HEK293 (cell line): ENCODE results near the gene TEX2.

Experiments
- CTCF ChIA-PET: fragments of 350-600 bp; formaldehyde crosslinking; extraction: SDS; loops from one replicate; lab custom pipeline; 2021; ENCODE audit warnings: antibody characterized with exemption; lab: Yijun Ruan, JAX
- POLR2A ChIA-PET: fragments of 300-600 bp; formaldehyde crosslinking; extraction: SDS; loops from one replicate; lab custom pipeline; 2020; ENCODE audit warnings: antibody characterized with exemption, inconsistent platforms; lab: Yijun Ruan, JAX
- H3K27ac ChIP-seq: fragments of 200-500 bp; sonication (Bioruptor generic); 2 replicates; pipeline ENCODE4 v1.5.1; 2014; ENCODE audit warnings: low read depth, low read length, control low read depth, inconsistent platforms; ENCODE audit errors: extremely low read depth
- H3K36me3 ChIP-seq, 2 experiments: fragments of 200-500 bp in 1 of 2; sonication (Bioruptor generic) in 1 of 2; 1 replicate in 1 of 2; 2 replicates in 1 of 2; pipeline ENCODE4 v1.5.1; 2014 to 2017; ENCODE audit warnings: inconsistent platforms in 2 of 2, low read length in 2 of 2; ENCODE audit not compliant: control insufficient read depth in 2 of 2, insufficient read depth in 1 of 2
- H3K4me1 ChIP-seq: fragments of 200-500 bp; sonication (Bioruptor generic); 2 replicates; pipeline ENCODE4 v1.5.1; 2014; ENCODE audit warnings: mild to moderate bottlenecking, low read length, inconsistent platforms; ENCODE audit not compliant: control insufficient read depth, insufficient read depth
- H3K4me3 ChIP-seq: 2 replicates; pipeline ENCODE4 v1.5.1; 2011; ENCODE audit warnings: low read depth, mild to moderate bottlenecking, control low read depth, low read length, moderate library complexity
- H3K9me3 ChIP-seq: fragments of 200-500 bp; sonication (Bioruptor generic); 2 replicates; pipeline ENCODE4 v1.5.1; 2014; ENCODE audit warnings: low read depth, low read length, inconsistent platforms; ENCODE audit not compliant: control insufficient read depth, insufficient read depth
- EGR2 ChIP-seq: fragments of 450-650 bp; formaldehyde crosslinking; IDR thresholded peaks from 2 replicates; pipeline ENCODE4 v1.5.1; 2016; ENCODE audit warnings: low read depth, missing biosample characterization, missing genetic modification characterization
- GLI2 ChIP-seq: fragments of 450-650 bp; formaldehyde crosslinking; IDR thresholded peaks from 2 replicates; pipeline ENCODE4; 2017; ENCODE audit warnings: missing biosample characterization, missing genetic modification characterization, low read depth, borderline replicate concordance
- GLIS2 ChIP-seq: fragments of 450-650 bp; formaldehyde crosslinking; IDR thresholded peaks from 2 replicates; pipeline ENCODE4 v1.5.1; 2016; ENCODE audit warnings: missing biosample characterization, missing genetic modification characterization
- PRDM10 ChIP-seq: fragments of 450-650 bp; formaldehyde crosslinking; IDR thresholded peaks from 2 replicates; pipeline ENCODE4 v1.5.1; 2016; ENCODE audit warnings: missing biosample characterization, missing genetic modification characterization
- PRDM2 ChIP-seq: fragments of 450-650 bp; formaldehyde crosslinking; IDR thresholded peaks from 2 replicates; pipeline ENCODE4 v1.5.1; 2016; ENCODE audit warnings: missing biosample characterization, missing genetic modification characterization, borderline replicate concordance
- SCRT2 ChIP-seq: fragments of 450-650 bp; formaldehyde crosslinking; IDR thresholded peaks from 2 replicates; pipeline ENCODE4 v1.5.1; 2016; ENCODE audit warnings: missing biosample characterization, missing genetic modification characterization
- TRIM28 ChIP-seq: IDR thresholded peaks from 2 replicates; pipeline ENCODE4 v1.6.1; 2011; ENCODE audit warnings: low read length, control low read depth, borderline replicate concordance
- ZBTB11 ChIP-seq: fragments of 450-650 bp; formaldehyde crosslinking; conservative IDR thresholded peaks from 2 replicates; pipeline ENCODE4 v1.5.1; 2016; ENCODE audit warnings: low read depth, missing biosample characterization, missing genetic modification characterization
- ZBTB26 ChIP-seq: fragments of 450-650 bp; formaldehyde crosslinking; optimal IDR thresholded peaks from 2 replicates; pipeline ENCODE3; 2016; ENCODE audit warnings: missing biosample characterization, mild to moderate bottlenecking, missing genetic modification characterization
- ZBTB8A ChIP-seq: fragments of 450-650 bp; formaldehyde crosslinking; IDR thresholded peaks from 2 replicates; pipeline ENCODE4 v1.5.1; 2016; ENCODE audit warnings: missing biosample characterization, missing genetic modification characterization
- ZNF366 ChIP-seq: fragments of 450-650 bp; formaldehyde crosslinking; conservative IDR thresholded peaks from 2 replicates; pipeline ENCODE4 v1.5.1; 2016; ENCODE audit warnings: missing biosample characterization, missing genetic modification characterization
- ZNF391 ChIP-seq: fragments of 450-650 bp; formaldehyde crosslinking; IDR thresholded peaks from 2 replicates; pipeline ENCODE4 v1.5.1; 2016; ENCODE audit warnings: low read depth, missing biosample characterization, missing genetic modification characterization, borderline replicate concordance
- ZNF624 ChIP-seq: fragments of 450-650 bp; formaldehyde crosslinking; IDR thresholded peaks from 2 replicates; pipeline ENCODE4 v1.5.1; 2017; ENCODE audit warnings: missing biosample characterization, missing genetic modification characterization
- ZNF654 ChIP-seq: fragments of 450-650 bp; formaldehyde crosslinking; IDR thresholded peaks from 2 replicates; pipeline ENCODE4 v1.5.1; 2016; ENCODE audit warnings: low read depth, missing biosample characterization, missing genetic modification characterization
- ZNF660 ChIP-seq: fragments of 450-650 bp; IDR thresholded peaks from 2 replicates; pipeline ENCODE4 v1.5.1; 2018; ENCODE audit warnings: missing biosample characterization, mild to moderate bottlenecking, missing genetic modification characterization
- ZNF692 ChIP-seq: fragments of 450-650 bp; formaldehyde crosslinking; IDR thresholded peaks from 2 replicates; pipeline ENCODE4 v1.5.1; 2016; ENCODE audit warnings: missing biosample characterization, missing genetic modification characterization
- ZNF792 ChIP-seq: fragments of 450-650 bp; formaldehyde crosslinking; IDR thresholded peaks from 2 replicates; pipeline ENCODE4 v1.5.1; 2016; ENCODE audit warnings: missing biosample characterization, missing genetic modification characterization

Gene TEX2

GRCh38 chr17:64129765-64130558 is 133.1 kb downstream of the TEX2 start, which contains the start of gene ERN1 (continued):
- no peak for TF ChIP-seq PRDM10

GRCh38 chr17:64129515-64129764 is 133.6 kb downstream of the TEX2 start:
- H3K27ac ChIP-seq: peak overlapping the region; percentile 70; the same call in 1 of the 2 replicates
- peak overlapping the region; percentile 83 for H3K4me3 ChIP-seq
- ChIA-PET POLR2A (interaction anchor here (1.1 to 3.5 kb wide), 4 partner anchors 9 to 100 kb away, joined by 3 to 19 read pairs (median 4); no protein-coding TSS in a partner anchor), CTCF (interaction anchor here (0.6 to 9.9 kb wide), 6 partner anchors 9 to 404 kb away, joined by 3 to 295 read pairs (median 5); no protein-coding TSS in a partner anchor)
- no peaks in the 10 kb centered on the region for H3K36me3 ChIP-seq
- H3K4me1 ChIP-seq: peaks cover 8% of the 10 kb centered on the region
- H3K9me3 ChIP-seq: no peaks in the 10 kb centered on the region
- TF ChIP-seq PRDM2 (tag by site-specific recombination): no peak
- TF ChIP-seq ZBTB11 (tag by site-specific recombination): no peak
- 0 out of 2 replicates have a peak, but pooled peaks have one; percentile 16 for TF ChIP-seq SCRT2 (tag by site-specific recombination)
- TF ChIP-seq ZNF692 (tag by site-specific recombination): 0 out of 2 replicates have a peak, but pooled peaks have one; percentile 10
- no peak for TF ChIP-seq GLI2 (tag by site-specific recombination)
- peak; percentile 12 for TF ChIP-seq ZBTB26
- TF ChIP-seq ZNF624 (tag by site-specific recombination): no peak
- TF ChIP-seq ZNF366 (tag by site-specific recombination): no peak
- no peak for TF ChIP-seq EGR2 (tag by site-specific recombination)
- no peak for TF ChIP-seq ZNF792
- TF ChIP-seq GLIS2 (tag by site-specific recombination): peak; percentile 74
- TF ChIP-seq TRIM28: no peak
- no peak for TF ChIP-seq ZNF654 (tag by site-specific recombination)
- no peak for TF ChIP-seq ZNF391 (tag by site-specific recombination)
- peak; percentile 43; the same call in 1 of the 2 replicates for TF ChIP-seq ZBTB8A
- no peak for TF ChIP-seq ZNF660 (tag by site-specific recombination)
